ENCODE results near the gene RGCC.

The RGCC gene

GRCh38 chr13:41454170-41454569 is 3.2 kb upstream of the RGCC start:
- no peak for DNase-seq

DNA sequence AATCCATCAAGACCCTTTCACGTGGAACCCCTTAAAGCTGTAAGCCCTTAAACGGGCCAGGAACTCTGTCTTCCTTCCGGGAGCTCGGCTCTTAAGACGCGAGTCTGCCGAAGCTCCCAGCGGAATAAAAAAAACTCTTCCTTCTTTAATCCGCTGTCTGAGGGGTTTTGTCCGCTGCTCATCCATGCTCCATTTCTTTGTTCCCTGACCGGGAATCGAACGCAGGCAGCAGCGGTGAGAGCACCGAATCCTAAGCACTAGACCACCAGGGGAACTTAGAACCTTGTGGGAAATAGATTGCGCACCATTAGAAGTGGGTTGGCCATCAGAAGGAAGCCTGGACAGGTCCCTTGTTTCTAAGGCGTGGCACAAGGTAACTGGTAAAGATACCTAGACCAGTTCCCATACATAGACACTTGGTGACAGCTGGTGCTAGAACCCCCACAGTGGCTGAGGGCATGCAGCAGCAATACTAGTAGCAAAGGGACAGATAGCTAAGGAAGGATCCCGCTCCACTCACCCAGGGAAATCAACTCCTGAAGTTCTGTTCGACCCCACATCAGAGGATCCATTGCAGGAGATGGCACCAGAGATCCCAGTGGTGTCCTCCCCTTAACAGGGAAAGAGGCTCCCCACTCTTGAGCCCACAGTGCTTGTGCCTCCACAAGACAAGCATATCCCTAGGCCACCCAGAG is 1.5 kb upstream of the RGCC start:
- DNase-seq, result no peak

GRCh38 chr13:41457589-41458186 is 338 bp downstream of the RGCC start:
- no peak for DNase-seq

DNA sequence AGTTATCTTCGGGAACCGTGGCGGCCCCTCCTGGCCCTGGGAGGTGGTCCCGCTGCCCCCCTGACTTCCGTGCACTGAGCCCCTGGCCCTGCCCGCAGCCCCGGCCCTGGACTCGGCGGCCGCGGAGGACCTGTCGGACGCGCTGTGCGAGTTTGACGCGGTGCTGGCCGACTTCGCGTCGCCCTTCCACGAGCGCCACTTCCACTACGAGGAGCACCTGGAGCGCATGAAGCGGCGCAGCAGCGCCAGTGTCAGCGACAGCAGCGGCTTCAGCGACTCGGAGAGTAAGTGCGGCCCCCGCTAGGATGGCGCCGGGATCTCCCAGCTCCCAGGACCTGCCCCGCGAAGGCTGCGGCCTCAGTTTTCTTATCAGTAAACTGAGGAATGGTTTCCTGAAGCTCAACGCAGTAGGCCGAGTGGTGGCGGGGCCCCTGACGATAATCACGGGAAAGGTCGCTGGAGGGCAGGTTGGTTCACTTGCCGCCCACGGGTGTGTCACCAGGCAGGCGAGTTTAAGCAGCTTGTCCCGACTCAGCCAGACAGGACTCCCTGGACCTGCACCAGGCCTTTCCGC is 924 bp downstream of the RGCC start:
- peak; percentile 24 to 46 for DNase-seq

DNA sequence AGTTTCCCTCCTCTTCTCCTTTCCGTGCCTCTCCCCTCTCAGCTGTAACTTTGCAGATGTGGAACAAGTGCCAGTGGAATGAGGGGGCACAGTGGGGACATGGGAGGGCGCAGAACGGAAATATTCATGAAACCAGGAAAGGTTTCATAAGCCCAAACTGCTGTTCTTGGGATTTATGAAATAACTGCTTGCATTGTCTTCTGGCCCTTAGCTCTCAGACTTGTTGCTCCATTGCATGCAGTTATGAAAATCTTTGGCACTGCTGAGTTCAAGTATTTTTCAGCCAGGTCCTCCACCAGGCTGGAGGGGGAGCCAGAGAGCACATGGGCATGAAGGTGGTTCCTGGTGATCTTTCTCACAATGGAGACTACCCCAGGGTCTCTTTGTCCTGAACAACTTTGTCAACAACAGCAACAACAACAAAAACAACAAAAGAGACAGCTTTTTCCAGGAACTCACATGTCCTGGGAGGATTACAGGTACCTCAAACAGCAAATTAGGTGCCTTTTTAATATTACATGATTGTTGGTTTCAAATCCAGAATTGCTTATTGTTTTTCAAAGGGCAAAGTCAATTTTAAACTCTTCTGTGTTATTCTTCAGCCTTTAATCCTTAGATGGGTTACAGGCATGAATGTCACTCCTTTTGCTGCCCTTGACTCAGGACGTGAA is 1.5 kb downstream of the RGCC start:
- DNase-seq, result peak; percentile 89 to 91

- DNase-seq, result no peak
Observed at GRCh38 chr13:41459432-41460073, 2.2 kb downstream of the RGCC start.

GRCh38 chr13:41460074-41460465 is 2.7 kb downstream of the RGCC start:
- no peak for DNase-seq

DNA sequence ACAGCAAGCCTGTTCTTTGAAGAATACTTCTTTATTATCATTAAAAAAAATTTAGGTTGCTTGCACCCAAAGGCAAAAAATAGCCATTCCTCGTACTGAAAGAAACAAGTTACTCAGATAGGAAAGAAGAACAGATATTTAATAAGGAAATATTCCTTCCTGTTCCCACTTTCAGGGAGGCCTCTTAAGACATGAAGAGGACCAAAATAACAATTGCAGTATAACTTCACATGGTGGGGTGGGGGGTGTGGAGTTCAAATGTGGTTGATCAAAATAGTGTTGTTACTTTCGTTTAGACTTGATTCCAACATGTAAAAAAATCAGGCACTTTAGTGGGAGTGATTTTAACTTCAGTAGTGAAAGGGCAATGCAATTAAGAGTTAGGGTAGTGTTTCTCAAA is 3.6 kb downstream of the RGCC start:
- DNase-seq, result no peak

GRCh38 chr13:41461527-41462139 is 4.3 kb downstream of the RGCC start:
- DNase-seq, result no peak

GRCh38 chr13:41462427-41462826 is 5.1 kb downstream of the RGCC start:
- no peak for DNase-seq

- peak in 1 of 2 experiments; percentile 29 for DNase-seq
Observed at GRCh38 chr13:41463838-41464602, 6.7 kb downstream of the RGCC start.

DNA sequence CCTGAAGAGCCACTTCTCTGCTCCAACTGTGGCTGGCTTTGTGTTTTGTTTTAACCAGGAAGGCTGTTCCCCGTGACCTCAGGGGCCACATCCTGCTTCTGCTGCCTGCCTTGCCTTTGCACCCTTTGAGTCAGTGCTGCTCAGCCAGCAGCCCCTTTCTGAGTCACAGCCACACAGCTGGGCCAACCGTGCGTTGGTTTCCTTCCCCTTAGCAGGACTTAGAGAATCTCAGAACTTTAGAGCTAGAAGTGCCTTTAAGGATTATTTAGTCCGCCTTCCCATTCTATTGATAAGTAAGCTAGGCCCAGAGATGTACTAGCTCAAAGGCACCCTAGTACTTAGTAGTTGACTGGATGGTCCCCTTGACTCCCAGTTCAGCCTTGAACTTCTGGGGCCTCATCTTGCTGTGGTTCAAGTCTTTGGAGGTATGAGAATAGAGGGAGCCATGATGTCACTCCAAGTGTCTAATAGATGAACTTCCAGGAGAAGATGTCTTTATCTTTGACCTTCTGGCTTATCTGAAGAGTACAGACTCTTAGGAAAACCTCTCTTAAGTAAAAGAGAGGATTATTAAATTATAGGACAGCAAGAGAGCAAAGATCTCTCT is 8.0 kb downstream of the RGCC start:
- DNase-seq, result peak; percentile 93 to 95

- no peak for DNase-seq
Observed at GRCh38 chr13:41465898-41466320, 8.6 kb downstream of the RGCC start.

GRCh38 chr13:41467425-41467945 is 10.1 kb downstream of the RGCC start:
- DNase-seq, result no peak

DNA sequence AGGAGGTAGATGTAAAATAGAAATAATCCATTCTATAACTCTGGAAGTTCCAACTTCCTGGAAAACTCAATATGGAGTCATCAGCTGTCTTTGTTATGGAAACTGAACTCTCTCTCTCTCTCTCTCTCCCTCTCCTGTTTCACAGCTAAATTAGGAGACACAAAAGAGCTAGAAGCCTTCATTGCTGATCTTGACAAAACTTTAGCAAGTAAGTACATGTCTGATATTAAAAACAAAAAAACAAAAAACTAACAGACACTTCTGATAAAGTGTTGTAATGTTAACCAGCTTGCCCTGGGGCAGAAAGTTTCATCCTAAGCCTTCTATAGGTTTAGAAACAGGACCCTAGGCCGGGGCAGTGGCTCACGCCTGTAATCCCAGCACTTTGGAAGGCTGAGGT is 11.3 kb downstream of the RGCC start:
- DNase-seq, result no peak

GRCh38 chr13:41470196-41470595 is 12.8 kb downstream of the RGCC start:
- DNase-seq, result no peak

DNA sequence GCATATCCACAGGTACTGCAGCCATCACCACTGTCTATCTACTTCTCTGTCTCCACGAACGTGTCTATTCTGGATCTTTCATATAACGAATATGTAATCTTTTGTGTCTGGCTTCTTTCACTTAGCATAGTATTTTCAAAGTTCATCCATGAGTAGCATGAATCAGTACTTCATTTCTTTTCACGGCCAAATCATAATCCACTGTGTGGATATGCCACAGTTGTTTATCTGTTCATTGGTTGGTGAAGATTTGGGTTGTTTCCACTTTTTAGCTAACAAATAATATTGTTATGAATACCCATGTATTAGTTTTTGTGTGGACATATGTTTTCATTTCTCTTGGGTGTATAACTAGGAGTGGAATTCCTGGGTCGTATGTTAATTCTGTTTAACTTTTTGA is 14.4 kb downstream of the RGCC start:
- no peak for DNase-seq

DNA sequence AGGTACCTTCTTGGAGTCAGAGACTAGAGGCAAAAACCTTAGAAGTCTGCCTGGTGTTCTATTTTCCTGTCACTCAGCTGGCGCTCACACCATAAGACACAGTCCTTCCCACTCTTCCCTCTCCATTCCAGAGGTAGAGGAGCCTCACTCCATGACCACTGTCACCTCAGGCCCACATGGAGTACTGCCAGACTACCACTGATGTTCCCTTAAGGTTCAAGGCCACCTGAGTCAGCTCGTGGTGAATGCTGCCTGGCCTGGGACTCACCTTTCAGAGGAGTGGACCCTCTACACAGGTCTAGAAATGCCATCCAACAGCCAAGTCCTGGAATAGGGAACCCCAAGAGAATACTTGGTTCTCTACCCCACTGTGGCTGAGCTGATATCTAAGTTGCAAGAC is 29.9 kb downstream of the RGCC start:
- no peak for DNase-seq

DNA sequence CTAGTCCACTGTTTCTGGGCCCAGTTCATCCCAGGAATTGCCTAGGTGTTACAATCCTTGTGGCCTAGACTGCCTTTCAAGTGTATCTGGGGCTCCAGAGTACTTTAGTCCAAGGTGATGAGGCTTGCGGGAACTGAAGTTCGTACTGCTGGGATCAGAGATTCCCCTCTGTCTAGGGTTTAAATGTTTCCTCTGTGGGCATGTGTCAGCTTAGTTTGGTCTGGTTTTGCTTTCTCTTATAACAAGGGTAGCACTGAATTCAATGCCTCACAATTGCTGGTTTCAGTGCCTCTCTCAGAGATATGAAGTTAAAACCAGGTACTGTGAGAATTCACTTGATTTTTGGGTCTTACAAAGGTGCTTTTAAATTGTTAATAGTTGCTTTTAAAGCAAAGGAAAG is 30.8 kb downstream of the RGCC start:
- DNase-seq, result no peak

GRCh38 chr13:41490371-41491015 is 33.1 kb downstream of the RGCC start:
- DNase-seq, result peak; percentile 10 to 28

DNA sequence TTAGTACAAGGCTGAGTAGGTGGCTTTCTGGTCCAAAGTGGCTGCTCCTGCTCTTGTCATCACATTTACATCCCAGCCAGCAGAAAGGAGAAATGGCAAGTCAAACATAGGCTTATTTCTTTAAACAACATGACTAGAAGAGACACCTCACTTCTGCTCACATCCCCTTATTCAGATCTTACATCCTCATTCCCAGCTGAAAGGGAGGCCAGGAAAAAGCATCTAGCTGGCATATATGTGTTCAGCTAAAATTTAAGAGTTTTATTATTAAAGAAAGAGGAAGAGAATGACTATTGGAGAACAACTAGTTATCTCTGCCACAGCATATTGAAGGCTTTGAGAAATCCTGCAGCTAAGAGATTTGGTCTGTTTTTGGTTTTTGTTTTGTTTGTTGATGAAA is 34.1 kb downstream of the RGCC start:
- DNase-seq, result no peak
